Right forelimb (tissue), 1 donor: ENCODE data around the gene AMBN.

Source experiments
- DNase-seq: peaks from one replicate; pipeline ENCODE4 v3.0.0-alpha.2; 2018

The AMBN gene, protein sequence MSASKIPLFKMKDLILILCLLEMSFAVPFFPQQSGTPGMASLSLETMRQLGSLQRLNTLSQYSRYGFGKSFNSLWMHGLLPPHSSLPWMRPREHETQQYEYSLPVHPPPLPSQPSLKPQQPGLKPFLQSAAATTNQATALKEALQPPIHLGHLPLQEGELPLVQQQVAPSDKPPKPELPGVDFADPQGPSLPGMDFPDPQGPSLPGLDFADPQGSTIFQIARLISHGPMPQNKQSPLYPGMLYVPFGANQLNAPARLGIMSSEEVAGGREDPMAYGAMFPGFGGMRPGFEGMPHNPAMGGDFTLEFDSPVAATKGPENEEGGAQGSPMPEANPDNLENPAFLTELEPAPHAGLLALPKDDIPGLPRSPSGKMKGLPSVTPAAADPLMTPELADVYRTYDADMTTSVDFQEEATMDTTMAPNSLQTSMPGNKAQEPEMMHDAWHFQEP

GRCh38 chr4:70591955-70592582 lies at the start of gene AMBN:
Gene AMBN, plus strand, starts transcription at chr4:70592256. Its CDS starts 103 bp downstream, at chr4:70592359.
- no peak for DNase-seq

DNA sequence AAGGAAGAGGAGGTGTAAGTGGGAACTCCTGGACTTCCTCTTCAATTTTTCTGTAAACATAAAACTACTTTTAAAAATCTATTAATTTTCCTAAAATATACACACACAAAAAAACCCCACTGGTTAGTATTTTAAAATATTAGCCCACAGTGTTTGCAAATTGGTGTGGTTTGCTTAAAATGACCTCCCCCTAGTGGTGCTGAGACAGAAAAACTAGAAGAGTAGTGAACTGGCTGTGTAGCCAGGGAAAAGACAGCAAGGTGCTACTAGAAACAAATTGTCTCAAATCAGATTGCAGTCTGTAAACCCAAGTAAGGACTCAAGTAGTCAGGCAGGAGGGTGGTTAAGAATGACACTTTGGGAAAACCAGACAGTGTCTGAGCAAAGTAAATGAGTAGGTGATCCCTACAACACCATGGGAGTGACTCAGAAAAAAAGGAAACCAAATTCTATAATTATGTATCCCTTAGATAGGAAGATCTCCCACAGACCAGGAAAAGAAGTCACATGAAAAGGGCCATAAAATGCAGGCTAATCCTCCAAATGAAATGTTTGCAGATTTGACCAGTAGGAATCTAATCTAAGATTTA lies 47.7 kb upstream of the AMBN start:
- no peak for DNase-seq

DNA sequence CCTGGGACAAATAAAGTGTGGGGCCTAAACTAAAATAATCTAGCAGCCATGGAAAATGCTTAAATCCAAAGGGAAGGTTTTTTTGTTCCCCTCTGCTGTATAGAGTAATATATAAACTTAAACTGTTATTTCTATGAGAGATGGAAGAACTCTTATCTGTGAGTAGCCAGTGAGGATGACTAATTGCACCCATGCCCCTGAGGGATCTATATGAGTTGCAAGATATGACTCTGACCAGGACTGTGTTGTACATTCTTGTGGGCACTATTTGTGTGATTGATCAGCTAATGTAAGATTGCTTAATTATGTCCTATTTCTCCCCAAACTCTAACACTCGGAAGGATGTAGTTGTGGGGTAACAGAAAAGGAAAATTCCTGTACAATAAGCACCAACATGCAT lies 35.2 kb upstream of the AMBN start:
- no peak for DNase-seq

DNA sequence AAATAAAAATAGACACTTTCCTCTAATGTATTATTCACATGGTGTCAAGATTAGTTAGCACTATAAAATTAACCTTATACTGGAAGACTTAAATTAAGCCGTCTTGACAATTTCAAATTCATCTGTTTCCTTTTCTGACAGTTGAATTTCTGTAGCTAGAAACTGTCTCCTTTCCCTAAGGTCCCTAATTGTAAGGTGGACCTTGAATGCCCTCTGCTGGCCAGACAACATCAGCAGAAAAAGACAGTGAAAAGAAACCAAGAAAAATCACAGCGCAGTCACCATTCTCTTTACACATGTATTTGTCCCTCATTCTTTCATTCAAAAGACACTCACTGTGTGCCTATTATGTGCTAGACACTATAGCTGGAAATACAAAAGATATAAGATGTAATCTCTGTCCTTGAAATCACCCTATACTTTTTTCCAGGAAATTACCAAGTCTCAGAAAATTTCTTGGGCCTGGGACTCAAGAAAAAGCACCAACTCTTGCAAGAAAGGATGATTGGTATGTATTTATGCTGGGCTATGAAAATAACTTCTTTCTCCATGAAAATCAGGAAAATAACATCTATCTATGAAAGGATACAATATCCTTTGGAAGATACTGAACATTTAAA lies 32.7 kb upstream of the AMBN start:
- DNase-seq = no peak

- DNase-seq = no peak
Measured at GRCh38 chr4:70559924-70560323, 32.1 kb upstream of the AMBN start.

DNA sequence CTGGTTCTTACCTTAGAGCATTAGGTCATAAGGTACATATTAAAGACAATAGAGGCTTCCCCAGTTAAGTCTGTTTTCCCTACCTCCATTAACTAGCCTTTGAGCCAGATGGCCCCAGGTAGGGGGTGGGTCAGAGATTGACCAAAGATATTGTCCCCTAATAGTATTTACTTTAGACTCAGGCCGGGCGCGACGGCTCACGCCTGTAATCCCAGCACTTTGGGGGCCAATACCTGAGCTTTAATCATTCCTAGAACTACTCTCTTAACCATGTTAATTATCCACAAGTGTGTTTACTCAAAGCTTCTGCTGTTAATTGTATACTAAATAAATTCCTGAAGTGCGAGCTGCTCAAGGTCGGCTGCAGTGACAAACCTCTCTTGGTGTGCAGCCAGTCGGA lies 28.0 kb upstream of the AMBN start:
- no peak for DNase-seq

DNA sequence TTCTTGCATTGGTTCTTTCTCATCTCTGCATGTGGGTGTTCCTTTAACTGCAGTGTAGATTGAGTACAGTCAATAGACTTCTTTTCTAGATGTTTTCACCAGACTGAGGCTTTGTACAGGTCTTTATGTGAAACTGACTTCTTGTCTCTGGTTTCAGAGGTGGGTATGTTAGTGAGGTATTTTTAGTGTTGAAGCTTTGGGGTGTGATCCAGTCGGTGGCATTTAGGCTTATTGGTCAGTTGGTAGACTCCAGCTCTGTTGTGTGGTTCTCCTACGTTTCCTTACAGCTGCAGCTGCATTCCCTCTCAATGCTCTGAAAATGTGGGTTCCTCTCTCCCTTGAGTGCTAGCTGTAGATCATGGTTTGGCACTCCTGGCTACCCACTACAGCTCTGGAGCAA lies 21.3 kb upstream of the AMBN start:
- DNase-seq = no peak

DNA sequence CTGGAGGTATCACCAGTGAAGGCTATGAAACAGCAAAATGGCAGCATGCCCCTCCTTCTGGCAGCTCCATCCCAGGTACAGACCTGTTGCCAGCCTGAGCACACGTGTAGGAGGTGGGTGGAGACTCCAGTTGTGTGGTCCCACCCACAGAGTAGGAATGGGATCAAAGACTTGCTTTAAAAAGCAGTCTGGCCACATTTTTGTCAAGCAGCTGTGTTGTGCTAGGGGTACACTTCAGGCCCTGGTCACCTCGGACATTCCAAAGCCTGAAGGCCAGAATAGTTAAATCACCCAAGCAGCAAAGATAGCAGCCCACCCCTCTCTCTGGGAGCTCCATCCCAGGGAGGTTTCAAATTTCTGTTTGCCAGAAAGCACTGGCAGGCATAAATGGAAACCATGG lies 20.3 kb upstream of the AMBN start:
- no peak for DNase-seq

DNA sequence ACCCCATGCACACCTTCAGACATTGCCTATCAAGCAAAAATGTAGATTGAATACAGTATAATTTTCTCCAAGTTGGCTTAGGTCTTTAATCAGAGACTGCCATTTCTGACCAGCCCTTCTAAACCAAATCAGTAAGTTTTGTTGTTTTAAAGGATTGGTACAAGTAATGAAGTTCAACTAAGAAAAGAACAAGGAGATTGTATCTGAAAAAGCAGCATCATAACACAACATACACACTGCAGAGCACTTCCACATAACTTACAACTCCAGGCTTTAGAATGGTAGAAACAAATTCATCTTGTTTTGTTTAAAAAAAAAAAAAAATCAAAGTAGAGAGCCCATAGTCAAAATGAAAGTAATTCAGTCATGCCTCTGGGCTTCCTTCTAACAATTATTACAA lies 16.1 kb upstream of the AMBN start:
- no peak for DNase-seq

DNA sequence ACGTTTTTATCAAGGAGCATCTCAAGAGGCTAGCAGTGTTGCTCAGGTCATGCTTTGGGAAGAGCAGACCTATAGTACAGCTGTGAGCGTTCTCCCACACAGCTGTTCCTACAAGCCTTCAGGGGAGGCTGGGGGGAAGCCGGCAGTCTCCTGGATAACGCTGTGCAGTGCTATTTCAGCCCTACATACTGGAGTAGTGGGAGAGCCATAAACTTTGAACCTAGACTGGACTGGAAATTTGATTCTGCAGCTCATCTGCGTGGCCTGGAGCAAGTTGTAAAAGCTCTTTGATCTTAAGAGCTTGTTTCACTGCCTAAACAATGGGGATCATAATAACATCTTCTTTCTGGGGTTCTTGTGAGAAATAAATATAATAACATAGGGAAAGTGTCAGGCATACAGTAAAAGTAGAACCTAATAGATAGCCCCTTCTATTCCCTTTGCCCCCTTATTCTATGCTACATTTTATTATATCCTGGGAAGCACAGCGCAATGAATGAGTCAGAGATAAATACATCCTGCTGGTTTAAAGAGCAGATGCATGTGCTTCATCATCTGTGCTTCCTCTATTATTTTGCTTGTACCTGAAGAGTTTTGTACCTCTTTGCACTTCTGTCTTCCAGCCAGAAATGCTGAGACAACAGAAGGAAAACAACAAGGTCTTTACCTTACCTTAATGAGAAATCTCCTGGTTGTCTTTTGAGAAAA lies 14.7 kb upstream of the AMBN start:
- DNase-seq = no peak

- no peak for DNase-seq
Measured at GRCh38 chr4:70581980-70582379, 10.1 kb upstream of the AMBN start.

DNA sequence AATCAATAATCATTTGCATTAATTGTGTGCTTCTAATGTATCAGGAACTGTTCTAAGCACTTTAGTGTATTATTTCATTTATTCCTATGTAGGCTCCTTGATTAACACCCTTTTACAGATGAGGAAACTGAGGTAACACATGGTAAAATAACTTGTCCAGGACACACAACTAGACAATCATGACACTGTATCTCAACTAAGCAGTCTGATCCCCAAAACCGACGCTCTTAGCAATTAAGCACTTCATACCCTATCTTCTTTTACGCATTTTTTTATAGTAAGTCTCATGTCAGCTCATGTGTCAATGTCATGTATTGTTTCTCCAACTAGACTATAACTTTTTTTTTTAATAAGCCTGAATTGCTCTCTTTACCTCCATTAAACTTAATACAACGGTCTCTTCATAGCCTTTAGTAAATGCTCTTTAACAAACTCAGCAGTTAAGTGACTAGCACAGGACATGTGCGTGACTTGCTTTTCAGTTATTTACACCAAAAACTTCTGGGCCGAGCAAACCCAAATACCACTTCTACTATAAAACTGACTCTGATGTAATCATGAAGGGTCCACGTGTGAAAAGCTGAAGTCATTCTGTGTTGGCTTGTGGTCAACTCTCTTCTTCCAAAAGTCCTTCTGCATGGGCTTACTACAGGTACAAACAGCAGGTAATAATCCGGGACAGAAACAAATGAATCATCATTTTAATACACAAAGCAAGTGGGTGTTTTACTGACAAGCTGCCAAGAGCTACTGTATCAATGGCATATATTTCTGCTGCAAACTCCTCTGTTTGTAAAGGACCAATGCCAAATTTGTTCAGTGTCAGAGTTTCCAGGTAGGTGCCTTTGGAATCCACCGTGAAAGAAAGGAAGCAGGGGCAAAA lies 7.9 kb upstream of the AMBN start:
- DNase-seq = no peak

DNA sequence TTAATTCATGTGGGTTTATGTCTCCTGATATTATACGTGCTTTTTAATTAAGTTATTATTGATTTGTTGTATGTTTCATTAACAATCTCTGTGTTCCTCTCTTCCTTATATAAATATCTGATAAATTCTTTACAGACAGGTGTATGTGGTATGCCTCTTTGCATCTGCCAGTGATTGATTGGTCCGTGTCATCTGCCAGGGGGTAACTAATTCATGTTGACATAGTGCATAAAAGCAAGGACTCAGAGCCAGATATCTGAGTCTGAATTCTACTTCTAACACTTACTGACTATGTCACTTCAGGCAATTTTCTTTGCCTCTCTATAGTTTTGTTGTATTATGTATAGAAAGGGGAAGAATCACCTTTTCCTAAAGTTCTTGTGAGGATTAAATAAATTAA lies 5.2 kb upstream of the AMBN start:
- no peak for DNase-seq

GRCh38 chr4:70589785-70590184 lies 2.3 kb upstream of the AMBN start:
- no peak for DNase-seq

- no peak for DNase-seq
Measured at GRCh38 chr4:70594196-70594595, 2.1 kb downstream of the AMBN start.

DNA sequence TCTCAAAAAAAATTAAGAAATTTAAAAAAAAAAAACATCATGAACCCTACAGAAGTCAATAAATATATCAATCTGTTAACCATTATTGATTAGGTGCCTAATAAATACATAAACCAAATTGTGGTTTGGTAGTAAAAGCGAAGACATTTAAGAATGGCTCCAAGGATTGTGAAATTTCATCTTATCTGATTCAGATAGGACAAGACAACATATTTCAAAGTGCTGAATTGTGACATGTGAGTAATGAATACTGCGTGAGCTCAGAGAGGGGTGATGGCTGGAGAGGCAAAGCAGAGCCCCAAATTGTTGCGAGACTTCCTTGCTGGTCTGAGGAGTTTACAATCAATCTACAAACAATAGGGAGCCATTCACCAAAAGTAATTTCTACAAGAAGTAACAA lies 8.2 kb downstream of the AMBN start:
- no peak for DNase-seq

GRCh38 chr4:70600977-70601376 lies 8.9 kb downstream of the AMBN start:
- no peak for DNase-seq

DNA sequence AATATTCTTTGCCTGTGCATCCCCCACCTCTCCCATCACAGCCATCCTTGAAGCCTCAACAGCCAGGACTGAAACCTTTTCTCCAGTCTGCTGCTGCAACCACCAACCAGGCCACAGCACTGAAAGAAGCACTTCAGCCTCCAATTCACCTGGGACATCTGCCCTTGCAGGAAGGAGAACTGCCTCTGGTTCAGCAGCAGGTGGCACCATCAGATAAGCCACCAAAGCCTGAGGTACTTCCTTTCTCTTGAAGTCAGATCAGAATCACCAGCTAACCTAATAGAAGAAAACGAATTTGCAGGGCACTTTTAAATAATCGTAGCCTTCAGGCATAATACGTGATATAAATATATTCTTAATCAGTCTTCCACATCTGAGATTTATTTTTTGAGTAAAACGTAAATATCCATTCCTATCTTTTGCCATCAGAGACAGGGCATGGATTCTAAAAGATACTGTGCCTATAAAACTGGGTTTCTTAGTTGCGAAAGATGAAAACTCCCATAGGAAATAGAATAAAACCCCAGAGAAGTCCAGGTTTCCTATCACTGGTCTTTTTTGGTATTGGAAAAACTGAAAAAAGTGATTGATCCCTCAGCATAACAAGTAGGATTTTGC lies 9.5 kb downstream of the AMBN start:
- peak; percentile 53 for DNase-seq

DNA sequence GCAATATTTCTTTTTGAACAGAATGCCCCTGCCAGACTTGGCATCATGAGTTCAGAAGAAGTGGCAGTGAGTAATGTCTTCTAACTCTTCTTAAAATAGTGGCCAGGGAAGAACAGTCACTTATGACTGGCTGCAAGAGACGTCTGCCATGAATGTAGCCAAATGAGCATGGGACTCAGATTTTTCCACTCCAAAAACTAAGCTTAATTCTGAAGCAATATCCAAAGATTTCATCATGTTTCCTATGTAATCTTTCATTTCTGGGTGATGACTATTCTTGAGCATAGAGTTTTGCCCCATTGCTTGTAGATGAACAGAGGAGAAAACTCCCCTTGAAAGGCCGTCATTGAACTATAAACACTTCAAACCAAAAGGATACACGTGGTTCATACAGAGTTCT lies 11.8 kb downstream of the AMBN start:
- DNase-seq = no peak

DNA sequence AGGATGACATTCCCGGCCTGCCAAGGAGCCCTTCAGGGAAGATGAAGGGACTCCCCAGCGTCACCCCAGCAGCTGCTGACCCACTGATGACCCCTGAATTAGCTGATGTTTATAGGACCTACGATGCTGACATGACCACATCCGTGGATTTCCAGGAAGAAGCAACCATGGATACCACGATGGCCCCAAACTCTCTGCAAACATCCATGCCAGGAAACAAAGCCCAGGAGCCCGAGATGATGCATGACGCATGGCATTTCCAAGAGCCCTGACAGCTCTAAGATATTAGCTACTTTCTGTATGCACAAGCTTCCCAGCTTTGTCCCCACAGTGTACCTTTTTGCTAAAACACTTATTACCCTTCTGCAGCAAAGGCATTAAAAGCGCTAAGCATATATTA lies 14.4 kb downstream of the AMBN start:
- no peak for DNase-seq

- no peak for DNase-seq
Measured at GRCh38 chr4:70607334-70607853, 15.3 kb downstream of the AMBN start.
